KOPT-K1 (cell line): ENCODE results near the gene EXOC8.
"Not testable (repeated sequence)": the region's sequence is repeated elsewhere in the genome, so short reads cannot be mapped to it uniquely, and the experiment has no call there.

Source experiments
- H3K27ac ChIP-seq: fragments of 200-600 bp; sonication (generic); 2 replicates; pipeline ENCODE4 v1.5.1; 2016; ENCODE audit warnings: antibody characterized with exemption, mild to moderate bottlenecking, low read depth, low read length; ENCODE audit not compliant: poor library complexity, severe bottlenecking
- H3K36me3 ChIP-seq: fragments of 200-600 bp; sonication (generic); 2 replicates; pipeline ENCODE4 v1.5.1; 2017; ENCODE audit warnings: antibody characterized with exemption, mild to moderate bottlenecking, low read length, moderate library complexity; ENCODE audit not compliant: insufficient read depth
- H3K9me3 ChIP-seq: fragments of 200-600 bp; sonication (generic); 2 replicates; pipeline ENCODE4 v1.5.1; 2017; ENCODE audit warnings: antibody characterized with exemption, low read length, mild to moderate bottlenecking; ENCODE audit not compliant: insufficient read depth, poor library complexity, severe bottlenecking

EXOC8 gene

DNA sequence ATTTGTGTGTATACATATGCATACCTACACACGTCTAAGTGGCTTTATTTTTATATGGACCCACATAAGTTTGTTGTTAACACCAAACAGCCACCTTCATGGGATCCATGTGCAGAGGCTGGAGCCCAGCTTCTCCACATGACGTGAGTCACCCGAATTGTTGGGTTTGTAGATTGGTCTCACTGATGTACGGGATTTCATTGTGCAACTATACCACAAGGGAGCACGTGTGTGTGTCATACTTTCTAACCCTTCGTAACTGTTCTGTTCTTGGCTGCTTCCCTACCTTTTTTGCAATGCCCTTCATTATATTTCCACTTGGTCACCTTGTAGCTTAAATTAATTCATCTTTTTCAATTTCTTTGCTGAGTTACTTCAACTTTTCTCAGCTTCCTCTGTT, 21.5 kb upstream of the EXOC8 start:
- H3K36me3 ChIP-seq: peaks cover 14% of the 10 kb centered on the region
- H3K27ac ChIP-seq: no peak overlapping the region
- no peaks in the 10 kb centered on the region for H3K9me3 ChIP-seq

DNA sequence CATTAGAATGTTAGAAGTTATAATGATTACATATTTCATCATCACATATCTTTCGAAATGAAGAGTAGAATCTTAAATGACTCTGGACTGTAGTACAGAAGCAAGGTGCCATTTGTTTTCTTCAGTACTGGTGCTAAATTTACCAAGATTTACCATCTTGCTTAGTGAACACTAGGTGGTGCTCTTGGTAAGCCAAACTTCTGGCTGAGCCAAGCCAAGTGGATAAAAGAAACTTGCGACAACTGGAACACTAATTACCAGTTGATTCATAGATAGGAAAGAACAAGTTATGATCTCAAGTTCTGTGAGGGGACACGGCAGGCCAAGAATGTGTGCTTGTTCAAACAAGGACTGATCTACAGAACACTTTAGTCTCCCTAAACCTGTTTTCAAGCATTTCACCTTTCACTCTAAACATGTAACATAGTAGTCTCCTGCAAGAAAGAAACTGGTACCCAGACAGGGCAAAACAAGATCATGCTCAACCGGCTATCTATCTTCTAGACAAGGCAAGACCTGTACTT, 20.2 kb upstream of the EXOC8 start:
- H3K36me3 ChIP-seq: peaks cover 23% of the 10 kb centered on the region
- H3K27ac ChIP-seq: no peak overlapping the region
- H3K9me3 ChIP-seq: no peaks in the 10 kb centered on the region

DNA sequence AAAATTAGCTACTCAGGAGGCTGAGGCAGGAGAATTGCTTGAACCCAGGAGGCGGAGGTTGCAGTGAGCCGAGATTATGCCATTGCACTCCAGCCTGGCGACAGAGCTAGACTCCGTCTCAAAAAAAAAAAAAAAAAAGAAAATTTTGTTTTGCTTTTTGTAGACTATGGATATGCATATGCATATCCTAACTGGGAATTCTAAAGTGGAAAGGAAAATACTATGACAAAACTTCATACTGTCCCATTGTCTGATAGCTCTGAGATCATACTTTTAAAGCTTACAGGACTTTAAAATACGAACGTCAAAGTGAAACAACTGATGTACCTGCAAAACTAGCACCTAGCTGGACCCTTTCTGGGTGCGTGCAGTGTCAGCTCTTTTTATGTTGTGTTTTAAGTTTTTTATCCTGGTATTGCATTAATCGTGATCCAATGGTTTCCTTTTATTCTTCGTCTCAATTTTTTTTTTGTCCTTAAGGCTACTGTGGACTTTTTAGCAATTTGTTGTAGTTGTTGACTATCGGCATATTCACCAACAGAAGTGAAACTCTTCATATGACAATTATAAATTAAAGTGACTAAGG, 19.6 kb upstream of the EXOC8 start:
- no peak overlapping the region for H3K27ac ChIP-seq
- H3K9me3 ChIP-seq: no peaks in the 10 kb centered on the region
- H3K36me3 ChIP-seq: peaks cover 26% of the 10 kb centered on the region

DNA sequence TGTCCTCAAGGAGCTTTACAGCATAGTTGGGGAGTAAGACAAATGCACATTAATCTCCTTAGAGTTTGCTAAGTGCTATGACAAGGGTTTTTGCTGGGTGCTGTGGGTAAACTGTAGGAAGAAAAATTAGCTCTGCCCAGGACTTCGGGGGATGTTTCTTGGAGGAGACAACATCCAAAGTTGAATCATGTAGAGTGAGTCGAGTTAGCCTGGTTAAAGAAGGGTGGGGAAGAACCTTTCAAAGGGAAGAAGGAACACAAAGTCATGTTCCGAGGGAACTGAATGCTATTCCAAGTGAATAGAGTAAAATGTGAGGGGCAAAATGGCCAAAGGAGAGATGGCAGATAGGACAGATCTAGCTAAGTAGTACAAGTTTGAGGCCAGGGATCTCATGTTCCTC, 17.5 kb upstream of the EXOC8 start:
- peaks cover 41% of the 10 kb centered on the region for H3K36me3 ChIP-seq
- no peak overlapping the region for H3K27ac ChIP-seq

DNA sequence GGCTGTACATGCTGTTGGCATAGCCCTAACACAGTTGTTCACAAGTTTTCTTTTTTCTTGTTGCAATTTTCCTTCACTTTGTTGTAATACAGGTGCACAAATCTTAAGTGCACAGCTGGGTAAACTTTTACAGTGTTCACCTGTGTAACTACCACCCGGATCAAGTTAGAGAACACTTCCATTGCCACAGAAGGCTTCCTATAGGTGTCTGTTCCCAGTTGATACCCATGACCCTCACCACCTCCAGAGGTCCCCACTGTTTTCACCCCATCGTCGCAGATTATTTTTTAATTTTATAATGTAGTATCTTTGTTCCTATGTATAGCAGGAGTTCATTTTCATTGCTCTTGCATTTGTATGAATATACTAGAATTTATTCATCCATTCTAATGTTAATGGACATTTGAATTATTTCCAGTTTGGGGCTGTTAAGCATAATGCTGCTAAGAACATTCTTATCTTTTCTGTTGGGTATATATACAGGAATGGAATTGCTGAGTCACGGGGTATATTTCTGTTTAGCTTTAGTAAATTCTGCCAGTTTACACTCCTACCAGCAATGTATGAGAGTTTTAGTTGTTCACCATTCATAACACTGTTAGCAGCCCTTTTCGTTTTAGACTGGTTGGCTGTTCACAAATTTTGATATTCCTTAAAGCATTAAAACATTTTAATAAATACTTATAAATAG, 16.8 kb upstream of the EXOC8 start:
- no peaks in the 10 kb centered on the region for H3K9me3 ChIP-seq
- H3K36me3 ChIP-seq: peaks cover 48% of the 10 kb centered on the region
- no peak overlapping the region for H3K27ac ChIP-seq

More for the DNA sequence above, 17.5 kb upstream of the EXOC8 start:
- H3K9me3 ChIP-seq: no peaks in the 10 kb centered on the region

DNA sequence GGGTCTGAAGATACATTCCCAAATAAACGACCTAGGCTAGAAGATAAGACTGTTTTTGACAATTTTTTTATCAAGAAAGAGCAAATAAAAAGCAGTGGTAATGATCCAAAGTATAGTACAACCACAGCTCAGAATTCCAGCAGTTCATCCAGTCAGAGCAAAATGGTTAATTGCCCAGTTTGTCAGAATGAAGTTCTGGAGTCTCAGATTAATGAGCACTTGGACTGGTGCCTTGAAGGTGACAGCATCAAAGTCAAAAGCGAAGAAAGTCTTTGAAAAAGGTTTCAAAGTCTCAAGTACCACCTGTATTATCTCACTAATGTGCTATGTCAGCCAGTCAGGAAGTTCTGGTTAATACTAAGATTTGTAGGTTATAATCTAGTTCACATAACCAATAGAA, 15.4 kb upstream of the EXOC8 start:
- Histone ChIP-seq H3K36me3 (peaks cover 62% of the 10 kb centered on the region), H3K27ac (no peak overlapping the region), H3K9me3 (no peaks in the 10 kb centered on the region)

DNA sequence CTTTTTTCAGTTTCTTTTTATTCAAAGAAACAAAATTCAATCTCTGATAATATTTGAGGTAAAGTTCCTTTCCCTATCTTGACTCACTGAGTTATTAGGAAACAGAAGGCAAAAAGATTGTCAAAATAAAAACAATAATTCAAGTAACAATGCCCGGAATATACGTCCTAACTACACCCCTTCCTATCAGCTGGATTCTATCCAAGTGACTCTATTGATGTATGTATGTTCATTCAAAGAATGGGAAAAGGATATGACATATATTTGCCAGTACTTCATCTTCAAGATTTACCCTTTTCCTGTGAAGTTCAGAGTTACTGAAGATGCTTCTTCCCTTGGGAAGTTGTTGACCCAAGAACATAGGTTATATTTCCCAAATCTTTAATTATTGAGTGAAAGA, 14.2 kb upstream of the EXOC8 start:
- Histone ChIP-seq H3K9me3 (no peaks in the 10 kb centered on the region), H3K36me3 (peaks cover 75% of the 10 kb centered on the region), H3K27ac (no peak overlapping the region)

DNA sequence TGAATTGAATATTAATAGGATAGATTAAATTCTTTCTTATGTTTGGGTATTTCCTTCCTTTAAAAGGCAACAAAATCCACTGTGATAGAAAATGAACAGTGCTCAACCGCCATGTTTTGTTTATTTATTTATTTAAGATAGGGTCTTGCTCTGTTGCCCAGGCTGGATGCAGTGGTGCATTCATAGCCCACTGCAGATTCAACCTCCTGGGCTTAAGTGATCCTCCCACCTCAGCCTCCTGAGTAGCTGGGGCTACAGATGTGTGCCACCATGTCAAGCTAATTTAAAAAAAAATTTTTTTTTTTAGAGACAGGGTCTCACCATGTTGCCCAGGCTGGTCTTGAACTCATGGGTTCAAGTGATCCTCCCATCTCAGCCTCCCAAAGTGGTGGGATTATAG, 11.2 kb upstream of the EXOC8 start:
- H3K9me3 ChIP-seq, H3K27ac ChIP-seq: not testable (repeated sequence)
- peaks cover 86% of the 10 kb centered on the region for H3K36me3 ChIP-seq

DNA sequence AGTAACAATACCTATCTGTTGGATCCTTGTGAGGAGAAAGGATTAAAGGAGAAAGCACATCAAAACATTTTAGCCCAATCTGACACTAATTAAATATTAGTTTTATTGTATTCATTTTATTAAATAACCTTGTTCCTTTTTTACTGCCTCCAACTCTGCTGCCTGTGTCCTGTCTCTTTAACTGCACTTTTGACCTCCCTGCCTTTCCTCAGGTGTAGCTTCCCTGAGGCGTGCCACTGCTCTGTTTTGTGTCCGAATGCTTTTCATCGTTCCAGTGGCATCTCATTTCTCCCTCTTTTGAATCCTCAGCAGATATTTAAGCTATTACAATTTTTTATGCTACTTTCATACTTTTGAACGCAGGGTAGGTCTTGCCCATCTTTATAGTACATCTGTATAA, 10.8 kb upstream of the EXOC8 start:
- H3K27ac ChIP-seq: no peak overlapping the region
- H3K9me3 ChIP-seq: no peaks in the 10 kb centered on the region
- peaks cover 88% of the 10 kb centered on the region for H3K36me3 ChIP-seq

DNA sequence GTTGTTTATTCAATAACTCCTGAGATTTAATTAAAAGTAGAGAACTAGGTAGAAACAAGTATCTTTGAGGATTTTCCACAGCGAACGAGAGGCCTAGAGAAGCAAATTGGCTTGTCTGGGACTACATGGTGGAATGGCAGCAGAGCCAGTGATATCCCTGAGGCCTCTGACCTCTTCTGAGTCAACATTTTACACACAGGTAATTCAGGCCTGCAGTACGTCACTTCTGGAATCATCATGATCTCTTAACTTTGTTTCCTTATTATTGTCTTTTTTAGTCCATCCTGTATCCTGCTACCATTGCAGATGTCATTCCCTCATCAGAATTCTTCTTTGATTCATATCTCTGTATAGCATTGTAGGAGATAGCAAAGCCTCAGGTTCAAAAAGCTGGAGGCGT, 10.3 kb upstream of the EXOC8 start:
- Histone ChIP-seq H3K27ac (no peak overlapping the region), H3K9me3 (no peaks in the 10 kb centered on the region), H3K36me3 (peaks cover 88% of the 10 kb centered on the region)

DNA sequence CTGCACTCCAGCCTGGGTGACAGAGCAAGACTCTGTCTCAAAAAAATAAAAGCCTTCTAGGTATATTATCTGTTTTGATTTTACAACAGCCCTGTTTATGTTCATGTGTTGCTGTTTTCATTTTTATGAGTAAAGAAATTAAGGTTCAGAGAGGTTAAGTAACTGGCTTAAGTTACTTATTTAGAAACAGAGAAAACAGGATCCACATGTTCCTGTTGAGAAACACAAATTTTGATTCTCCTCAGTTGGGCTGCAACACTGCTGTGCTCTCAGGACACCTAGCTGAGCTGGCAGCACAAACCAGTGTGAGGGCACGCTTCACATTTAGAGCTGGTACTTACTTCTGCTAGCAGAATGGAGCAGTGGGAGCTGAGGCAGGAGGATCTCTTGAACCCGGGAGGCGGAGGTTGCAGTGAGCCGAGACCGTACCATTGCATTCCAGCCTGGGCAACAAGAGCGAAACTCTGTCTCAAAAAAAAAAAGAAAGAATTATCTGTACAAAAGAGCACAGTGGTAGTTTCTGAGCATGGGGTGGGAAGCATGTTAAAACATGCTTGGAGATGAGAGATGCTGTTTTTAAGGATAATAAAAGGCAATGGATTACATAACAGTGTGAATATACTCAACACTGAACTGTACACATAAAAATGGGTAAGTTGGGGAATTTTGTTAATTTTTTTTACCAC, 2.8 kb upstream of the EXOC8 start:
- Histone ChIP-seq H3K27ac (no peak overlapping the region), H3K9me3 (no peaks in the 10 kb centered on the region), H3K36me3 (peaks cover 57% of the 10 kb centered on the region)

DNA sequence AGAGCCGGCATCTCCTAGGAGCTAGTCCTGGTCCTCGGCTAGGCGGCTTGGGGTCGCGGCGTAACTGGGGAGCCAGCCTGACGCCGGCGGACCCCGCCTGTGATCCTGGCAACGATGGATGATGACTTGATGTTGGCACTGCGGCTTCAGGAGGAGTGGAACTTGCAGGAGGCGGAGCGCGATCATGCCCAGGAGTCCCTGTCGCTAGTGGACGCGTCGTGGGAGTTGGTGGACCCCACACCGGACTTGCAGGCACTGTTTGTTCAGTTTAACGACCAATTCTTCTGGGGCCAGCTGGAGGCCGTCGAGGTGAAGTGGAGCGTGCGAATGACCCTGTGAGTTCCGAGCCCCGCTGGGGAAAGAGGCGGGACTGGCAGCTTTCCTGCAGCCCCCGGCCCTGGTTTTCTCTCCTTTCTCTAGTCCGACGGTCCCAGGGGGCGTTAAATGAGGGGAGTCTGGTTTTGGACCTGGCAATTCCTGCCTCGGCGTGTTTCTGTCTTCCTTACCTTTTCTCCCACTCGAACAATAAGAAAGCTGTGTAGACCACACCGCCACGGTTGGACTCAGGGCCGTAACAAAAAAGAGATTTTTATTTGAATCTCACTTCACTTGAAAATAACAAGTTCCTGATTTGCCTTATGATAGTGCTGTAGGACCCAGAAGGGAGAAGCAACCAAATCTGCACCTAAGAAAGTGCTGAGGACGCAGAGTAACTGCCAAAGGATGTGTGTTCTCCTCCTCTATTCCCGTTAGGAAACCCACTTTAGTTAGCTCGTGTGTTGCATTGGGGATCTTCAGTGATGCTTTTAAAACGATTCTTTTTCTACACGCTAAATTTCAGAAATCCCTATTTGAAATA, 847 bp upstream of the EXOC8 start, which contains the start of gene SPRTN:
Gene SPRTN, plus strand, starts transcription at position 24 of the 859 bp plus-strand sequence. Its CDS starts 91 bp downstream, at position 115.
- H3K27ac ChIP-seq: peak within 1 kb of the TSS; percentile 80
- no peaks in the 10 kb centered on the region for H3K9me3 ChIP-seq
- peaks cover 53% of the 10 kb centered on the region for H3K36me3 ChIP-seq

DNA sequence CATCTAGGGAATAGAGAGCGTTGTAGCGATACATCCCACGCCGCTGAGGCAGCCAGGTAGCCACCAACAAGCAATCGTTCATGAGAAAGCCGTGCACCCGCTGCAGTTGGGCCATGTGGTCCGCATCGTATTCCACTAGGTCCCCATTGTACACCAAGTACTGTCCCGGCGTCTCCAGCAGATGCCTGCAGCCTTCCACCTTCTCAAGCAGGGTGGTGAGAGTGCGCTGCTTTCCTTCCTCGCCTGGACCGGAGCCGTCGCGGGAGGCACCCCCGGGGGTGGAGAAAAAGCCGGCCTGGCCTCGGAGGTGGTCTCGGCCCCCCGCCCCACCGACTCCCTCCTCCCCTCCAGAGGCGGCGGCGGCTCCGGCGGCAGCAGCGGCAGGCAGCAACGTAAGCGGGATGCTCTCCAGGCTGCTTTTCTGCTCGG, 595 bp downstream of the EXOC8 start:
- H3K27ac ChIP-seq: peak overlapping the region; percentile 80
- H3K9me3 ChIP-seq: no peaks in the 10 kb centered on the region
- H3K36me3 ChIP-seq: peaks cover 44% of the 10 kb centered on the region

DNA sequence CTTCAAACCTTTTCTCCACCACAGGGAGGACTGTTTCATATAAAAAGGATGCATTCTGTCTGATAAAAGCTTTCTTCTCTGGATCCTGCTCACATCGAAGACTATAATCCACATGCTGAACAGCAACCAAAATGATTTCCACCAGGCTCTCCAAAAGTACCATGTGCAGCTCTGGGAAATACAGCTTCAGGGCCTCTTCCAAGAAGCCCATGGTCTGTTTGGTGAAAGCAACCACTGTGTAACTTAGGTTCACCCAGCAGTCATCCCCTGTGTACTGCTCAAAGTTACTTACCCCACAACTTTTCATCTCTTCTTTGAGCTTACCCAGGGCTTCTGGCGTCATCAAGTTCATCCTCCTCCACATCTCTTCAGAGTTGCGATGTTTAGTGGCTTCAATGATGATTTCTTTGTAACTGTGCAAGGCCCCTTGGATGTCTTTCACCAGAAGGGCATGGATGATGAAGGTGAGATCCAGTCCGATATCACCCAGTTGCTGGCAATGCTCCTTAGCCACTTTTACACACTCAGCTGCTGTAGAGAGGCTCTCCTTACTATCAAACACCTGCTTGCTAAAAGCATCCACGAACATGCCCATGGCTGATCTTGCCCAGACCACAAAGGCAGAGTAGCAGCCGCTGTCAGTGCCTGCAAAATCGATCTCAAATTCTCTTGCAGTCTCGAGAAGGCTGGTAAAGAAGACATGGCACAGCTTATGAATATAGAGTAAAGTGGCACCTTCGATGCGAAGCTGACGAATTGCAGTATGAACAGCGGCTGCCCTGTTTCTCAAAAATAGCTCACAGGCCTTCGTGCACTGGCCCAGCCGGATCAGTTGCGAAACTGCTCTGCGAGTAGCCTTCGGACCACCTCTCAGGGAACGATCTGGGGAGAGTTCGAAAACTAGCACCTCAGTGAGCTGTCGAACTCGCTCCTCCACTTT, 1.7 kb downstream of the EXOC8 start:
- Histone ChIP-seq H3K9me3 (no peaks in the 10 kb centered on the region), H3K27ac (peak overlapping the region; percentile 80), H3K36me3 (peaks cover 33% of the 10 kb centered on the region)
